Stimulated activated CD8-positive, alpha-beta memory T cell treated with anti-CD3 and anti-CD28 coated beads, Interleukin-4, amount 100 ng/mL, for 48 hours (primary cell): ENCODE results near the gene PROM1.

Source experiments
- DNase-seq: peaks from one replicate; pipeline ENCODE4 v3.0.0-alpha.2; 2020

The PROM1 gene

GRCh38 chr4:16109256-16109655, 25.4 kb upstream of the PROM1 start:
- DNase-seq, result no peak

- no peak for DNase-seq
These were observed 23.1 kb upstream of the PROM1 start for GRCh38 chr4:16106956-16107355.

GRCh38 chr4:16104520-16104919, 20.7 kb upstream of the PROM1 start:
- DNase-seq, result no peak

GRCh38 chr4:16102356-16102755, 18.5 kb upstream of the PROM1 start:
- DNase-seq, result no peak

GRCh38 chr4:16100833-16101232, 17.0 kb upstream of the PROM1 start:
- DNase-seq, result no peak

GRCh38 chr4:16092682-16093319, 9.0 kb upstream of the PROM1 start:
- DNase-seq, result no peak

- DNase-seq, result no peak
These were observed 6.4 kb upstream of the PROM1 start for GRCh38 chr4:16090096-16090705.

GRCh38 chr4:16089156-16089555, 5.3 kb upstream of the PROM1 start:
- no peak for DNase-seq

- DNase-seq, result no peak
These were observed 4.8 kb upstream of the PROM1 start for GRCh38 chr4:16088601-16089000.

- no peak for DNase-seq
These were observed 2.0 kb upstream of the PROM1 start for GRCh38 chr4:16085822-16086221.

GRCh38 chr4:16082426-16083240, 1.2 kb downstream of the PROM1 start:
- DNase-seq, result peak; percentile 46

GRCh38 chr4:16082041-16082425, 1.8 kb downstream of the PROM1 start:
- DNase-seq, result no peak

GRCh38 chr4:16079046-16079445, 4.8 kb downstream of the PROM1 start:
- DNase-seq, result no peak

GRCh38 chr4:16078195-16078760, 5.5 kb downstream of the PROM1 start:
- no peak for DNase-seq

- no peak for DNase-seq
These were observed 6.0 kb downstream of the PROM1 start for GRCh38 chr4:16077786-16078185.

- no peak for DNase-seq
These were observed 7.7 kb downstream of the PROM1 start for GRCh38 chr4:16075975-16076757.

- DNase-seq, result no peak
These were observed 8.8 kb downstream of the PROM1 start for GRCh38 chr4:16075061-16075460.

- no peak for DNase-seq
These were observed 11.7 kb downstream of the PROM1 start for GRCh38 chr4:16072168-16072567.

- no peak for DNase-seq
These were observed 13.6 kb downstream of the PROM1 start for GRCh38 chr4:16070203-16070602.

GRCh38 chr4:16067515-16067914, 16.3 kb downstream of the PROM1 start:
- no peak for DNase-seq

GRCh38 chr4:16066586-16067128, 17.2 kb downstream of the PROM1 start:
- no peak for DNase-seq

GRCh38 chr4:16065066-16065465, 18.8 kb downstream of the PROM1 start:
- DNase-seq, result no peak

GRCh38 chr4:16062601-16063000, 21.2 kb downstream of the PROM1 start:
- DNase-seq, result no peak
